ENCODE data around the gene DNMBP.

DNA sequence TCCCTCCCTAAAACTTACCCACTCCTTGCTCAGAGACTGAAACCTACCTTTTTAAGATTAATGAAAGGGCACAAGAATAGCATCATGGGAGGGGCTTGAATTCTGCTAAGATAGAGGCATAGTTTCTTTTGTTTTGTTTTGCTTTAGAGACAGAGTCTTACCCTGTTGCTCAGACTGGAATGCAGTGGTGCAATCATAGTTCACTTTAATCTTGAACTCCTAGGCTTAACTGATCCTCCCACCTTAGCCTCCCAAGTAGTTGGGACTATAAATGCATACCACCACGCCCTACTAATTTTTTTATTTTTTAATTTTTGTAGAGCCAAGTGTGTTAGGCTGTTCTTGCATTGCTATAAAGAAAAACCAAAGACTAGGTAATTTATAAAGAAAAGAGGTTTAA lies 17.7 kb upstream of the DNMBP start:
- TF ChIP-seq EZH2 (IDR thresholded peaks at IDR 0.05; ENCODE audit: insufficient read depth, poor library complexity, severe bottlenecking) (no peak), EZH2phosphoT487 (IDR thresholded peaks at IDR 0.05; ENCODE audit: insufficient read depth, low read depth) (no peak)
